ENCODE results near the gene GPR65.

GPR65 gene

DNA sequence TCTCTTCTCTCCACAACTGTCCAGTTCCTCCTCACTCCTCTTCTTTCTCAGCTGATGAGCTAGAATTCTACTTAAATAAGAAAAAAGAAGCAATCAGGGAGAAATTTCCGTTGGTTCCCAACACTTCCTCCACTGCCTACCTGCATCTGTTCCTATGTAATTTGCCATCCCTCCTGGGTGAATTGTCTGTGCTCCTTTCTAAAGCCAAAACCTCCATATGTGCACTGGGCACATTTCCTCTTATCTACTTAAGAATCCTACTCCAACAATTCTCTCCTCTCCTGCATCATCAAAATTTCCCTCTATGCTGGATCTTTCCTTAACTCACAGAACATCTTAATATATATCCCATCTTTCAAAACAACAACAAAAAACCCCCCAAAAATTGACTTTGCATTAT is 35.2 kb downstream of the GPR65 start:
- DNase-seq (ENCODE audit: low read depth): no peak

DNA sequence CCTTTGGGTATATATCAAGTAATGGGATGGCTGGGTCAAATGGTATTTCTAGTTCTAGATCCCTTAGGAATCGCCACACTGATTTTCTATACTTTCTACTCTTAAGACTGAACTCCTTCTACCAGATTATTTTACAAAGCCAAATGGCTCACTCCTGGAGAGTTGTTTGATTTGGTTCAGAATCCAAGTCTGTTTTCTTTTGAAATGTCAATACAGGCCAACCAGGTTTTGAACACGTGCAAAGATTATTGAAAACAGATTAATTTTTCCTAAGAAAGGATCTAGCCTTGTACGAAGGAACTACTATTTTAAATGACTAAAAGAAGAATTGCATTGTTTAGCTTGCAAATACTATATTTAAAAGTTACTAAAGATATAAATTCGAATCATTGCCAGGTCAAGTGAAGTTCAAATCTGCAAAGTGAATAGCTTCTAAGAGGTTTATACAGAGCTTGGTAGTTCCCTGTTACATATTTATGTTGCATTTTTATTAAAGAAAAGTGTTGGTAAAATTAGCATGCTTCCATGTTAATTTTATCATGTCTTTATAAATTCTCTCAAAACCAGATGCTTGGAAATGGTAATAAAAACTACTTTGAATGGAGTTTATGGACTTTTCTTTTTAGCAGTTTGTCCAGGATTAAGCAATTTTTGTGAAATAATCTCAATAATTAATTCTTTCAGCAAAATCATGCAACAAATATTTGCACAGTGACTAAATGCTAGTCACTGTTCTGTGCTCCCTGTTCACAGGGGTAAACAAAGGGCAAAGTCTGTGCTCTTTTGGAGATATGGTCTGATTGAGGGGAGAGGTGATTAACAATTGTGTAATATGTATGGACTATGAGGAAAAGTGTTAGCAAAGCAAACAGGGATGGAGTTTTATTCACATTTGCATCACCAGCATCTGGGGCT is 38.9 kb downstream of the GPR65 start:
- DNase-seq (ENCODE audit: low read depth): no peak

DNA sequence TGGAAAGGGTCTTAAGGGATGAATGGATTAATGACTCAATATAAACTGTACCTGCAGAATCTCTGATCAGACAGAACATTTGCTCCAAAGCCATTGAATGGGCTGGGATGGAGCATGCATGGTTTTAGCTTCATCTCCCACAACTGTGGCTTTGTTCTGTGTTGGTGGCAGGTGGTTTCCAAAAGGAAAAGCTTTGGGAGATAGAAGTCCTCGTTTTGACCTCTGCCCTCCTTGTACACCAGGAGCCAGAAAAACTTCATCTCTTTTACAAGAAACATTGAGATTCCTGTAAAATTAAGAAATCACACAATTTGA is 39.5 kb downstream of the GPR65 start:
- no peak for DNase-seq (ENCODE audit: low read depth)

DNA sequence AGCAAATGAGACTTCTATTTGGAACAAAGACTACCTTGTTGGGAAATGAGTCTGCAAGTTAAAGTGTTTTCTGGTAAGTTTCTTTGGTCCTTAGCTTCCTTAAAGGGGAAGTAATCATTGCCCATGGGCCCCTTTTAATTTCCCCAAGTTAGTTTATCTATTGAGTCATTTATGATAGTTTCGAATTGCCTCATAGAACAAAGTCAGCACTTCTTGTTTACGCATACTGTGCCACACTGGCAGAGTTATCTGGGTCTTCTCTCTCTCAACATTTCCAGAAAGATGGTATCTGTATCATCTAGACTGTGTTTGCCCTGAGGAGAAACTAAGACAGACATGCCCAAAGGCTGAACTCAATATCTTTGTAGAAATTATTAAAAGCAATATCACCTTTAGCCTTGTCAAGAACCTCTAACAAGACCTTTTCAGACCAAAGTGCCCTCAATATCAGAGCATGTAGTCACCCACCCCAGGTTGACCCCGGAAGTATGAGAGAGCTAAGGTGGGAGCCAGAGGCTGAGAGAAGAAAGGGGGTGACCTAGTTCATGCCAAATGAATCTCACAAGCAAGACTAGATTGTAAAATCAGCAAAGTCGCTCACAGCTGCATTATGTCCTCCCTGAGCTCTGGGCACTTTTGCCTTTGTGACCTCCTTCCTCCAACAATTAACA is 40.0 kb downstream of the GPR65 start:
- DNase-seq (ENCODE audit: low read depth): no peak

DNA sequence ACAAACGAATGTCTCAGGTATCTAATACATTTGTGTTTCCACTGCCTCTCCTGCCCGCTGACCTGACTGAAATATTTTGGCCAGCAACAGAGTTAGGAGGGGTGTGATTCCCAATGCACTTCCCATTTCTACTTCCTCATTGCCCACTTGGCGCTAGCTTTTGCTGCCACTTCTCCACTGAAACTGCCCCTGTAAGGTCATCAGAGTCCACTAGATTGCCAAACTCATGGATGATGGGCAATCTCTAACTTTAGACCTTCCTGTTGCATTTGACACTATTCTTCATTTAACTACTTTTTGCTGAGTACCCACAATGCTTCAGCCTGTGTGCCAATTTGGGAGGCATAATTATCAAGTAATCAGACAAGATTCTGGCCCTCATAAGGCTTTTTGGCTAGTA is 40.8 kb downstream of the GPR65 start:
- DNase-seq (ENCODE audit: low read depth): no peak

DNA sequence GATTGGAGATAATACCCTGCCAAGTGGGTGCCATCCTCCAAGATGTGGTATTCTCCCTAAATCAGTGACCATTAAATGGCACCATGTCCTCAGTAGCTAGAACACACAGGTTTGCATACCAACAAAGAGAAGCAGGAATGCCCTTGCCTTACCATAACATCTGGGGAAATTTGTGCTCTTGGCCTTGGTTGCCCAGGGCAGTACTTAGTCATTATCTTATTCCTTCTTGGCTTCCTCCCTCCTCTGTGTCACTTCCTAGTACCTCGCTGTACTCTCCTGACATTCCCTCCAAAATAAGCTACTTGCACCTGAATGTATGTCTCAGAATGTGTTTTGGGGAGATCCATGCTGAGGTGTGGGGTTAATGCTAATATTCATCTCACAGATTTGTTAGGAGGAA is 43.4 kb downstream of the GPR65 start:
- no peak for DNase-seq (ENCODE audit: low read depth)

DNA sequence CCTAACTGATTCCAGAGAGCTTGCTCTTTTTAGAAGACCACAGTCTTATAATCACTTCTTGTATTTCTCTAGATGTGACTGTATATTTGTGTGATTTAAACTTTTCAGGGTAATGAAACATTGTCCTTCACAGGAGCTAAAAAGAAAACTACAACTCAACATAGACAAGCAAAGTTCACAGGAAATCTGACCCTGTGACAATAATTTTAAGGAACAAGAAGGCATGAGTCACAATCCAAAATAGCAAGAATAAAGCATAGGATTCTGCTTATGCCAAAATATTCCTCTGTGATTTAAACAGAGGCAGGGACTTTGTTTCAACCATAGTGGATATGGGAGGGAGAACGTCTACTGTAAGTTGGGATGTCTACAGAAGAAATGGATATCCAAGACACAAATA is 44.3 kb downstream of the GPR65 start:
- no peak for DNase-seq (ENCODE audit: low read depth)

DNA sequence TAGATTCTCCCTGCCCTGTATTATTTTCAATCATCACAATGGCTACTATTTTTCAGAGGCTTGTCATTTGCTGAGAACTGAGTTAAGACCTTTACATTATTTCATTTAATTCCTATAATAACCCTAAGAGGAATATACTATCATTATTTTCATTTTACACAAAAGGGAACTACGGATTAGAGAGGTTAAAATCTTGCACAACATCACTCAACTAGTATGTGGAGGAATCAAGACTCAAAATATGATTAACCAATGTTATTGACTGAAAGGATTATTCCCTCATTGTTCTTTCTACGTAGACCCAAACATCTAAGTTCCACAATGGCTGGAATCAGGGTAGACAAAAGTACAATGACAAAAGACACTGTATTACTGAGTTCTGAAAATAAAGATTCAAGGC is 45.0 kb downstream of the GPR65 start:
- no peak for DNase-seq (ENCODE audit: low read depth)

DNA sequence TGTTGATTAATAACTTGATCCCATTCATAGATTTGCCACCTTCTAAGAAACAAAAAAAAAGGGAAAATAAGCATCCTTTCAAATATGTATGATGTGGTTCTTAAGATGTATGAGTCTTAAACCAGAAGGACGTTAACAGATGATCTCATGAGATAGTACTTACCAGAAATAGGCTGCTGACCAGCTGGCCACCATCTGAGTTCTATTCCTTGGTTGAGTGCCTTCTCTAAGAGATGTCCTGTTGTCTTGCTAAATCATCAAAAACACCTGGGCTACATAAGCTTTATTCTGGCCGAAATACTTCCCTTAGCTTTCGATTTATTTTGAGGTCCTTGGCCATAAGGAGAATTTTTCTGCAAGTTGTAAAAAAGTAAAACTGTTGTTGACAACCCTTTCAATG is 55.6 kb downstream of the GPR65 start:
- no peak for DNase-seq (ENCODE audit: low read depth)

DNA sequence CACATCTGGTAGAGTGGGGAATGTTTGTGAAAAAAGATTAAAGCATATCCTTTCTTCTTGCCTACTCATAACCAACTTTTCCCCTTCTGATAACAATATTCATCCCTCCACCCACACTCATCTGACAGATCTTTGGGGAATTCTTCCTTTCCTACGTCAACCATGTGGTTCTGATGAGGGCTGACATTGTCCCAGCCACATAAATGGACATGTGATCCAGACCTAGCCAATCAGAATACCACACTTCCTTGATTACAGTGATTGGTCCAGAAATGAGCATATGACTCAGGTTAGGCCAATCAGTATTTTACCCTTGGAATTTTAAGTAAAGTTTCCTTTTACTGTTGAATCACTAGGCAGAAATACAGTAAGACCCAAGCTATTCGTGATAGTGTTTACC is 58.9 kb downstream of the GPR65 start:
- DNase-seq (ENCODE audit: low read depth): no peak

All from activated T-cell treated with anti-CD3 and anti-CD28 coated beads for 24 hours (primary cell).